Panc1 (cell line): Measurements from ENCODE around the gene HGF.

Experiments
- CTCF ChIP-seq: fragments of 450-650 bp; IDR thresholded peaks from 2 replicates; pipeline ENCODE4 v1.5.1; 2017; ENCODE audit warnings: mild to moderate bottlenecking
- POLR2AphosphoS5 ChIP-seq: IDR thresholded peaks from 2 replicates; pipeline ENCODE4 v1.6.1; 2012; ENCODE audit warnings: mild to moderate bottlenecking, low read depth, low read length, moderate library complexity
- SIN3A ChIP-seq: IDR thresholded peaks from 2 replicates; pipeline ENCODE4 v1.6.1; 2012; ENCODE audit warnings: low read depth, mild to moderate bottlenecking, low read length, moderate library complexity, borderline replicate concordance; ENCODE audit not compliant: insufficient read depth

GRCh38 chr7:81751619-81752317, 18.1 kb downstream of the HGF start:
- TF ChIP-seq CTCF = no peak
- TF ChIP-seq POLR2AphosphoS5 = no peak
- TF ChIP-seq SIN3A = no peak
